Measurements from ENCODE around the gene COBL. TPM values are rescaled to one million over a fixed set of nuclear protein-coding genes. Genes with fewer than 3 reads are reported as not detected.

The COBL gene
- total RNA-seq, 4 donors from 2014 or later: 62.4 to 114 (median 72.2) TPM

DNA sequence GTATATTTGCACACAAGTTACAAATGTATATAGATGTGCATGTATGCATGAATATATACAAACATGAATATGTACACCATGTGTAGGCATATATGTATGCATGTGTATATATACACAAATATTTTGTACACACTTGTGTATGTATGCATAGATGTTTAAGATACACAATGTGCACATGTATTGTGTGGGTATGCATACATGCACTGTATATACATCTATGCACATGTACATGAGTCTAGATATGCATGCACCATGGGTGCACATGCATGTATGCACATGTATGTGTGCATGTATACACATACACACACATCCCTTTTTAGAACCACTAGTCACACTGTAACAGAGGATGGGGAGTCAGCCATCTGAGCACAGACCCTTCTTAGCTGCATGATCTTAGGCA is 249.4 kb downstream of the COBL start:
- Histone ChIP-seq H3K9me3 (no peaks in the 10 kb centered on the region), H3K27me3 (no peaks in the 10 kb centered on the region), H3K4me1 (peaks cover 0 to 11% (median 0%) of the 10 kb centered on the region in 4 donors), H3K27ac (no peak overlapping the region), H3K4me3 (no peak overlapping the region), H3K36me3 (no peaks in the 10 kb centered on the region)
- in situ Hi-C loops (cut with MboI; ENCODE audit: low pct_ligation_motif_present in 1 of 4, low pct_unique_long_range_greater_than_20kb in 1 of 4, low sequenced_read_pairs in 3 of 4): loop anchor here in 1 of 4 donors (25.0 kb wide), 1 partner anchor 605 kb away; the partner anchor contains the start of gene FIGNL1
- intact Hi-C loops (cut with DNase I; ENCODE audit: low total_unique reads): no loop called here
- TF ChIP-seq POLR2A (IDR thresholded peaks at IDR 0.05) (no peak), CTCF (IDR thresholded peaks at IDR 0.05) (no peak), EP300 (IDR thresholded peaks at IDR 0.05; ENCODE audit: low read depth) (no peak), POLR2AphosphoS5 (IDR thresholded peaks at IDR 0.05) (no peak)
- no peak for DNase-seq

DNA sequence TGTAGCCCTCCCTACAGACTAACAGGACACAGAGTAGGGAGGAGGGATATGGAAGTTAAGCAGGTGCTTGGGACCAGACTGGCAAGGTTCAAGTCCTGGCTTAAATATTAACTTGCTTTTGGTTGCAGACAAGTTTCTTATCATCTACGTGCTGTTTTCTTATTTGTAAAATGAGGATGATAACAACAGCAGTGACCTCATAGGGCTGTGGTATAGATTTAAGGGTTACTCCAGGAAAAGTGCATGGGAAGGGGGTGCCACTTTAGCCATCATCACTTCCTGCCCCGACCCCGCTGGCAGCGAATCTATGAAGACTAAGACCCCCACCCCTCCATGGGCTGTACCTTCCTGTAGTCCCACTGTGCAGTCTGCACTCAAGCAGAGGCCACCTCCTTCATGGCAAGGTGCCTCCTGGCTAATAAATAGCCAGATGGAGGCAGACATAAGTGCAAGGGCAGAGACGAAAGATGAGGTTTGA is 250.2 kb downstream of the COBL start:
- H3K27ac ChIP-seq: no peak overlapping the region
- H3K9me3 ChIP-seq: no peaks in the 10 kb centered on the region
- intact Hi-C loops (cut with DNase I; ENCODE audit: low total_unique reads): no loop called here
- no peak overlapping the region for H3K4me3 ChIP-seq
- H3K36me3 ChIP-seq: no peaks in the 10 kb centered on the region
- in situ Hi-C loops (cut with MboI; ENCODE audit: low pct_ligation_motif_present in 1 of 4, low pct_unique_long_range_greater_than_20kb in 1 of 4, low sequenced_read_pairs in 3 of 4): loop anchor here in 1 of 4 donors (25.0 kb wide), 1 partner anchor 604 kb away; the partner anchor contains the start of gene FIGNL1
- TF ChIP-seq CTCF (IDR thresholded peaks at IDR 0.05): no peak
- TF ChIP-seq POLR2AphosphoS5 (IDR thresholded peaks at IDR 0.05): no peak
- no peak for TF ChIP-seq EP300 (IDR thresholded peaks at IDR 0.05; ENCODE audit: low read depth)
- no peak for TF ChIP-seq POLR2A (IDR thresholded peaks at IDR 0.05)
- DNase-seq: no peak
- WGBS, 2 donors (ENCODE audit: low coverage in 1 of 2): 45 to 67% methylated on average over 1 to 5 of the region's 5 CpGs
- no peaks in the 10 kb centered on the region for H3K27me3 ChIP-seq
- H3K4me1 ChIP-seq: peaks cover 0 to 11% (median 0%) of the 10 kb centered on the region in 4 donors

- DNase-seq: no peak
- H3K36me3 ChIP-seq: no peaks in the 10 kb centered on the region
- no peak overlapping the region for H3K27ac ChIP-seq
- no peaks in the 10 kb centered on the region for H3K9me3 ChIP-seq
- in situ Hi-C loops (cut with MboI; ENCODE audit: low pct_ligation_motif_present in 1 of 4, low pct_unique_long_range_greater_than_20kb in 1 of 4, low sequenced_read_pairs in 3 of 4): loop anchor here in 1 of 4 donors (25.0 kb wide), 1 partner anchor 603 kb away; the partner anchor contains the start of gene FIGNL1
- H3K27me3 ChIP-seq: no peaks in the 10 kb centered on the region
- intact Hi-C loops (cut with DNase I; ENCODE audit: low total_unique reads): no loop called here
- no peak for TF ChIP-seq POLR2AphosphoS5 (IDR thresholded peaks at IDR 0.05)
- TF ChIP-seq EP300 (IDR thresholded peaks at IDR 0.05; ENCODE audit: low read depth): no peak
- TF ChIP-seq POLR2A (IDR thresholded peaks at IDR 0.05): no peak
- TF ChIP-seq CTCF (IDR thresholded peaks at IDR 0.05): no peak
- H3K4me1 ChIP-seq: peaks cover 0 to 11% (median 0%) of the 10 kb centered on the region in 4 donors
- H3K4me3 ChIP-seq: no peak overlapping the region
- 95% methylated on average over 6 of the region's 6 CpGs; no CpG with 5 or more reads in 1 of the 2 donors for WGBS, 2 donors (ENCODE audit: low coverage in 1 of 2)
Measured at GRCh38 chr7:51065766-51066165, 250.8 kb downstream of the COBL start.

DNA sequence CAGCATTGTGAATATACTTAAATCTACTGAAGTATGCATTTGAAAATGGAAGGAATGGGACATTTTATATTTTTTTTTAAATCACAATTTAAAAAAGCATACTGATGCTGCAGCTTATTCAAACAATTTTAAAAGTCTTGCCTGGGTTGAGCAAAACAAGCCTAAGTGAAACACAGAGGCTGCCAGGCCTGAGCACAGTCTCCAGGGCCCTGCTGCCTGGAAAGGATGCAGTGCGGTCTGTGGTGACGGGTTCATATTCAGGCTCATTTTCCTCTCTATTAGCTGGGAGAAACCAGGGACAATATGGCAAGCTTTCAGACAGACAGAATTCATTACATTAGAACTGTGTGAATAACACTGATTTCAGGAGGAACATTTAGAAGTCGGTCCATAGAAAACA is 251.9 kb downstream of the COBL start:
- no peak for DNase-seq
- no peak overlapping the region for H3K27ac ChIP-seq
- intact Hi-C loops (cut with DNase I; ENCODE audit: low total_unique reads): loop anchor here (5.0 kb wide), 1 partner anchor 267 kb away; no protein-coding TSS in a partner anchor
- H3K36me3 ChIP-seq: no peaks in the 10 kb centered on the region
- H3K4me3 ChIP-seq: no peak overlapping the region
- no peaks in the 10 kb centered on the region for H3K9me3 ChIP-seq
- TF ChIP-seq EP300 (IDR thresholded peaks at IDR 0.05; ENCODE audit: low read depth): no peak
- TF ChIP-seq POLR2A (IDR thresholded peaks at IDR 0.05): no peak
- TF ChIP-seq POLR2AphosphoS5 (IDR thresholded peaks at IDR 0.05): no peak
- TF ChIP-seq CTCF (IDR thresholded peaks at IDR 0.05): no peak
- H3K27me3 ChIP-seq: no peaks in the 10 kb centered on the region
- WGBS, 2 donors (ENCODE audit: low coverage in 1 of 2): 94 to 96% methylated on average over 3 of the region's 3 CpGs
- in situ Hi-C loops (cut with MboI; ENCODE audit: low pct_ligation_motif_present in 1 of 4, low pct_unique_long_range_greater_than_20kb in 1 of 4, low sequenced_read_pairs in 3 of 4): loop anchor here in 1 of 4 donors (25.0 kb wide), 1 partner anchor 602 kb away; the partner anchor contains the start of gene FIGNL1
- H3K4me1 ChIP-seq: peaks cover 0 to 10% (median 0%) of the 10 kb centered on the region in 4 donors

All from transverse colon (tissue), 4 donors.